Measurements from ENCODE around the gene APBB2. TPM values are rescaled to one million over a fixed set of nuclear protein-coding genes. Genes with fewer than 3 reads are reported as not detected.

The APBB2 gene
- total RNA-seq, 2 experiments from 2014 or later = 0.22 TPM; not detected in 1

DNA sequence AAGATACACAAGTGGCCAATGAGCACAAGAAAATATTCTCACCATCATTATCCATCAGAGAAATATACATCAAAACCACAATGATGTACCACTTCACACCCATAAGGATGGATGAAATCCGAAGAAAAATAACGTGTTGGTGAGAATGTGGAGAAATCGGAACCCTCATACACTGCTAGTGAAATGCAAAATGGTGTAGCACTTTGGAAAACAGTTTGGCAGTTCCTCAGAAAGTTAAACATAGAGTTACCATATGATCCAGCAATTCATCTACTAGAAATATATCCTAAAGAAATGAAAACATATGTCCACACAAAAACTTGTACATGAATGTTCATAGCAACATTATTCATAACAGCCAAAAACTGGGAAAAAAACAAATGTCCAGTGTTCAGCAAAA, 18.5 kb upstream of the APBB2 start:
- Histone ChIP-seq H3K4me3 (ENCODE audit: low read length) (no peak overlapping the region), H3K27me3 (ENCODE audit: control insufficient read depth in 1 of 2, insufficient read depth in 2 of 2, low read length in 2 of 2) (no peaks in the 10 kb centered on the region), H3K4me1 (ENCODE audit: insufficient read depth, low read length) (no peaks in the 10 kb centered on the region), H3K27ac (ENCODE audit: low read depth in 1 of 2, low read length in 2 of 2) (no peak overlapping the region), H3K36me3 (ENCODE audit: insufficient read depth, low read length) (no peaks in the 10 kb centered on the region), H3K9me3 (ENCODE audit: control insufficient read depth in 1 of 2, insufficient read depth in 1 of 2, low read length in 2 of 2) (no peaks in the 10 kb centered on the region)
- ChIA-PET POLR2A (no interaction called here), CTCF (no interaction called here)
- no peaks in the 10 kb centered on the region for H3K4me1 Mint-ChIP-seq (ENCODE audit: low read depth)
- no peak for TF ChIP-seq CTCF (IDR thresholded peaks at IDR 0.05)
- ATAC-seq (ENCODE audit: poor library complexity) = no peak
- DNase-seq = no peak
- intact Hi-C loops (cut with DNase I, micrococcal nuclease) = no loop called here
- H3K27ac Mint-ChIP-seq = no peak overlapping the region
- no peak overlapping the region for H3K4me3 Mint-ChIP-seq
- H3K9me3 Mint-ChIP-seq = no peaks in the 10 kb centered on the region
- H3K36me3 Mint-ChIP-seq (ENCODE audit: low read depth) = no peaks in the 10 kb centered on the region
- peaks cover 28% of the 10 kb centered on the region for H3K27me3 Mint-ChIP-seq

GRCh38 chr4:41232406-41232805, 18.1 kb upstream of the APBB2 start:
- Histone ChIP-seq H3K9me3 (ENCODE audit: control insufficient read depth in 1 of 2, insufficient read depth in 1 of 2, low read length in 2 of 2) (no peaks in the 10 kb centered on the region), H3K4me3 (ENCODE audit: low read length) (no peak overlapping the region), H3K4me1 (ENCODE audit: insufficient read depth, low read length) (no peaks in the 10 kb centered on the region), H3K36me3 (ENCODE audit: insufficient read depth, low read length) (no peaks in the 10 kb centered on the region), H3K27ac (ENCODE audit: low read depth in 1 of 2, low read length in 2 of 2) (no peak overlapping the region), H3K27me3 (ENCODE audit: control insufficient read depth in 1 of 2, insufficient read depth in 2 of 2, low read length in 2 of 2) (no peaks in the 10 kb centered on the region)
- ChIA-PET POLR2A (no interaction called here), CTCF (no interaction called here)
- Mint-ChIP-seq H3K4me1 (ENCODE audit: low read depth) (no peaks in the 10 kb centered on the region), H3K4me3 (no peak overlapping the region), H3K36me3 (ENCODE audit: low read depth) (no peaks in the 10 kb centered on the region), H3K9me3 (no peaks in the 10 kb centered on the region), H3K27ac (no peak overlapping the region), H3K27me3 (peaks cover 31% of the 10 kb centered on the region)
- ATAC-seq (ENCODE audit: poor library complexity) (no peak), DNase-seq (no peak)
- intact Hi-C loops (cut with DNase I, micrococcal nuclease) = no loop called here
- TF ChIP-seq CTCF (IDR thresholded peaks at IDR 0.05) = no peak

- TF ChIP-seq CTCF (IDR thresholded peaks at IDR 0.05) = no peak
- no peak for DNase-seq
- intact Hi-C loops (cut with DNase I, micrococcal nuclease) = no loop called here
Observed at GRCh38 chr4:41227902-41228301, 13.6 kb upstream of the APBB2 start.

More at GRCh38 chr4:41227902-41228301, 13.6 kb upstream of the APBB2 start:
- Mint-ChIP-seq H3K4me1 (ENCODE audit: low read depth) (no peaks in the 10 kb centered on the region), H3K27me3 (peaks cover 49% of the 10 kb centered on the region), H3K27ac (no peak overlapping the region), H3K36me3 (ENCODE audit: low read depth) (no peaks in the 10 kb centered on the region), H3K4me3 (no peak overlapping the region), H3K9me3 (no peaks in the 10 kb centered on the region)
- no peaks in the 10 kb centered on the region for H3K27me3 ChIP-seq (ENCODE audit: control insufficient read depth in 1 of 2, insufficient read depth in 2 of 2, low read length in 2 of 2)
- POLR2A ChIA-PET = no interaction called here
- no peak overlapping the region for H3K27ac ChIP-seq (ENCODE audit: low read depth in 1 of 2, low read length in 2 of 2)
- CTCF ChIA-PET = no interaction called here
- ATAC-seq (ENCODE audit: poor library complexity) = no peak
- no peaks in the 10 kb centered on the region for H3K4me1 ChIP-seq (ENCODE audit: insufficient read depth, low read length)
- H3K36me3 ChIP-seq (ENCODE audit: insufficient read depth, low read length) = no peaks in the 10 kb centered on the region
- H3K9me3 ChIP-seq (ENCODE audit: control insufficient read depth in 1 of 2, insufficient read depth in 1 of 2, low read length in 2 of 2) = no peaks in the 10 kb centered on the region
- H3K4me3 ChIP-seq (ENCODE audit: low read length) = no peak overlapping the region
